Activated naive CD4-positive, alpha-beta T cell (primary cell): ENCODE measurements around the gene GRID1.

Source experiments
- DNase-seq, 4 experiments: peaks; one replicate each; lab custom pipeline; 2025; lab: John Stamatoyannopoulos, UW

The GRID1 gene

GRCh38 chr10:86370006-86370585 is 3.5 kb upstream of the GRID1 start:
- no peak for DNase-seq

GRCh38 chr10:86368987-86369386 is 2.4 kb upstream of the GRID1 start:
- no peak for DNase-seq

- DNase-seq, result no peak
Observed at GRCh38 chr10:86368046-86368445, 1.5 kb upstream of the GRID1 start.

GRCh38 chr10:86367152-86367951 is 757 bp upstream of the GRID1 start:
- no peak for DNase-seq

- DNase-seq, result no peak
Observed at GRCh38 chr10:86366902-86367151, 232 bp upstream of the GRID1 start.

GRCh38 chr10:86365346-86366032 is 1.1 kb downstream of the GRID1 start:
- no peak for DNase-seq

GRCh38 chr10:86364491-86365345 is 1.9 kb downstream of the GRID1 start:
- no peak for DNase-seq

- no peak for DNase-seq
Observed at GRCh38 chr10:86363833-86364490, 2.6 kb downstream of the GRID1 start.

- no peak for DNase-seq
Observed at GRCh38 chr10:86363184-86363832, 3.3 kb downstream of the GRID1 start.

- DNase-seq, result no peak
Observed at GRCh38 chr10:86362586-86363183, 3.9 kb downstream of the GRID1 start.

GRCh38 chr10:86362129-86362527 is 4.5 kb downstream of the GRID1 start:
- DNase-seq, result no peak

- DNase-seq, result no peak
Observed at GRCh38 chr10:86361156-86362128, 5.2 kb downstream of the GRID1 start.

- no peak for DNase-seq
Observed at GRCh38 chr10:86360657-86361056, 5.9 kb downstream of the GRID1 start.

- DNase-seq, result no peak
Observed at GRCh38 chr10:86359954-86360353, 6.6 kb downstream of the GRID1 start.

- no peak for DNase-seq
Observed at GRCh38 chr10:86359111-86359510, 7.5 kb downstream of the GRID1 start.

- DNase-seq, result no peak
Observed at GRCh38 chr10:86357676-86358075, 8.9 kb downstream of the GRID1 start.

GRCh38 chr10:86357041-86357440 is 9.6 kb downstream of the GRID1 start:
- no peak for DNase-seq

- DNase-seq, result no peak
Observed at GRCh38 chr10:86356296-86356695, 10.3 kb downstream of the GRID1 start.

- DNase-seq, result no peak
Observed at GRCh38 chr10:86355571-86356038, 11.0 kb downstream of the GRID1 start.
